HG03135 (cell line): Measurements from ENCODE around the gene PCSK1N.
"Not testable (repeated sequence)": the region's sequence is repeated elsewhere in the genome, so short reads cannot be mapped to it uniquely, and the experiment has no call there.

Experiments used
- ATAC-seq: cut with Tn5 transposase; IDR thresholded peaks from one replicate; pipeline ENCODE4 v1.9.1; 2021; ENCODE audit warnings: mild to moderate bottlenecking, moderate library complexity; ENCODE audit not compliant: unreplicated experiment

The PCSK1N gene

GRCh38 chrX:48835524-48836329 is at the start of gene PCSK1N:
PCSK1N (minus strand) TSS chrX:48835610; CDS start chrX:48835532, 78 bp downstream.
- no peak for ATAC-seq

- no peak for ATAC-seq
Measured at GRCh38 chrX:48883729-48884128, 48.3 kb upstream of the PCSK1N start.

- ATAC-seq, result not testable (repeated sequence)
Measured at GRCh38 chrX:48876944-48877343, 41.5 kb upstream of the PCSK1N start.

- not testable (repeated sequence) for ATAC-seq
Measured at GRCh38 chrX:48872017-48872416, 36.6 kb upstream of the PCSK1N start.

GRCh38 chrX:48864210-48864609 is 28.8 kb upstream of the PCSK1N start:
- no peak for ATAC-seq

GRCh38 chrX:48854898-48855297 is 19.5 kb upstream of the PCSK1N start:
- no peak for ATAC-seq

- not testable (repeated sequence) for ATAC-seq
Measured at GRCh38 chrX:48854121-48854804, 18.9 kb upstream of the PCSK1N start.

GRCh38 chrX:48853494-48853893 is 18.1 kb upstream of the PCSK1N start:
- ATAC-seq, result not testable (repeated sequence)

GRCh38 chrX:48852857-48853256 is 17.4 kb upstream of the PCSK1N start:
- ATAC-seq, result no peak

- ATAC-seq, result no peak
Measured at GRCh38 chrX:48848847-48849246, 13.4 kb upstream of the PCSK1N start.

GRCh38 chrX:48839686-48840085 is 4.3 kb upstream of the PCSK1N start:
- ATAC-seq, result no peak

GRCh38 chrX:48834383-48834709 is 1.1 kb downstream of the PCSK1N start:
- ATAC-seq, result no peak

- ATAC-seq, result no peak
Measured at GRCh38 chrX:48833542-48834138, 1.8 kb downstream of the PCSK1N start.

- no peak for ATAC-seq
Measured at GRCh38 chrX:48831909-48832291, 3.5 kb downstream of the PCSK1N start.

GRCh38 chrX:48831136-48831908 is 4.1 kb downstream of the PCSK1N start:
- no peak for ATAC-seq

GRCh38 chrX:48829016-48829735 is 6.2 kb downstream of the PCSK1N start:
- no peak for ATAC-seq

- ATAC-seq, result no peak
Measured at GRCh38 chrX:48827654-48827968, 7.8 kb downstream of the PCSK1N start.

GRCh38 chrX:48826876-48827653 is 8.3 kb downstream of the PCSK1N start:
- ATAC-seq, result no peak

- ATAC-seq, result no peak
Measured at GRCh38 chrX:48826135-48826875, 9.1 kb downstream of the PCSK1N start, which contains the start of gene ERAS. ERAS (plus strand) TSS chrX:48826513; CDS start chrX:48829124, 2,611 bp downstream.
